Stimulated activated CD4-positive, alpha-beta T cell treated with anti-CD3 and anti-CD28 coated beads, Interleukin-2, amount 100 ng/mL, for 4 hours (primary cell): ENCODE results near the gene COL11A1.
"Not testable (repeated sequence)": the region's sequence is repeated elsewhere in the genome, so short reads cannot be mapped to it uniquely, and the experiment has no call there.

Experiments
- DNase-seq: peaks from one replicate; pipeline ENCODE4 v3.0.0-alpha.2; 2020; ENCODE audit warnings: low read depth

The COL11A1 gene

GRCh38 chr1:103108376-103109150 is at the start of gene COL11A1:
Gene COL11A1 (minus strand): TSS chr1:103108522. CDS start chr1:103108178, 344 bp downstream.
- DNase-seq = no peak

DNA sequence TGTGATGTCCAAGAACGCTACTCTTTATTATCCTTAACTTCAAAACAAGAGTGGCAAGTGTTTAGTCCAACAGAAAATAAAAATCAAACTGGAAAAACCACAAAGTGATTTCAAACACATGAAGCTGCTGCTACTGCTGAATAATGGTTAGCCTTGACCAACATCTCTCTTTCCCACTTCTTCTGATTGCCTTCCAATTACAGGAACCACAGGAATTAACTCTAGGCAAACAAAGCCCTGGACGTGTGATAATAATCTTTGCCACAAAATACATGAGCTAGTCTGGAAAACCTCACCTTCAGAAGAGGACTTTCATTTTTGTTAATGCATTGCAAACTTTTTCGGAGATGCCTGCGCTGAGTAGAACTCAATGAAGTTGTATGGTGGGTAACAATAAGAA is 48.6 kb upstream of the COL11A1 start:
- no peak for DNase-seq

GRCh38 chr1:103146166-103146565 is 37.8 kb upstream of the COL11A1 start:
- DNase-seq = no peak

GRCh38 chr1:103145449-103145848 is 37.1 kb upstream of the COL11A1 start:
- DNase-seq = no peak

DNA sequence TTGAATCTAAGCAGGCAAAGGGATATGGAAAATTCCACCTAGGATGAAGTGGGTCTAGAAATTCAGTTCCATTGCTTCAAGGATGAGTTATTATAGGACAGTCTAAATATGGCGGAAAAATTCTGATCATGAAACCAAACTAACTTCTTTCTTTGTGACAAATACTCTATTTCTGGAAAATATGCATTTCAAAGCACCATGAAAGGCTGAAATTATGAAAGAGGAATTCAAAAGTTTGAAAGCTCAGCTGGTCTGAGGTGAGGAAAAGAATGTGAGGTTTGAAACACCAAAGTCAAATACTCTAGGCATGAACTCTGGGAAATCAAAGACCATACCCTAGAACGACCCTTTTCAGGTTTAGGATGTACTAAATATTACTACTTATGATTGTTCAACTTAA is 36.4 kb upstream of the COL11A1 start:
- DNase-seq = no peak

DNA sequence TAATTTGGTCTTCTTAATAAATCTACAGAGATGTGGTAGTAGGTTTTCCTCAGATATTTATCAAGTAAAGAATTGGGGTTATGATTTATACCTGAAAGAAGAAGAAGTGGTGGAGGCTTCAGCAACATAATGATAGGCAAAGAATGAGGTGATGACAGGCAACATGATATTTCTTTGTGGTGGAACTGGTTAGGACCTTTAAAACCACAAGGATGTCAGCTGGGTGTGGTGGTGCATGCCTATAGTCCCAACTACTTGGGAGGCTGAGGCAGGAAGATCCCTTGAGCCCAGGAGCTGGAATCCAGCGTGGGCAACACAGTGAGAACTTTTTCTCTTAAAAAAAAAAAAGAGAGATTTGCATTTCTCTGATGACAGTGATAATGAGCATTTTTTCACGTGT is 34.1 kb upstream of the COL11A1 start:
- DNase-seq = no peak

- DNase-seq = no peak
Observed at GRCh38 chr1:103129796-103130195, 21.5 kb upstream of the COL11A1 start.

- DNase-seq = no peak
Observed at GRCh38 chr1:103129255-103129654, 20.9 kb upstream of the COL11A1 start.

DNA sequence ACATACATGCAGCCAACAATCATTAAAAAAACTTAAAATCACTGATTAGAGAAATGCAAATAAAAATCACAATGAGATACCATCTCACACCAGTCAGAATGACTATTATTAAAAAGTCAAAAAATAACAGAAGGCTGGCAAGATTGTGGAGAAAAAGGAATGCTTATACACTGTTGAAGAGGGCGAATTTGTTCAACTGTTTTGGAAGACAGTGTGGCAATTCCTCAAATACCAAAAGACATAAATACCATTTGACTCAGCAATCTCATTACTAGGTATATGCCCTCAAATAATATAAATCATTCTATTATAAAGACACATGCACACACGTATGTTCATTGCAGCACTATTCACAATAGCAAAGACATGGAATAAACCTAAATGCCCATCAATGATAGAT is 19.9 kb upstream of the COL11A1 start:
- DNase-seq = not testable (repeated sequence)

DNA sequence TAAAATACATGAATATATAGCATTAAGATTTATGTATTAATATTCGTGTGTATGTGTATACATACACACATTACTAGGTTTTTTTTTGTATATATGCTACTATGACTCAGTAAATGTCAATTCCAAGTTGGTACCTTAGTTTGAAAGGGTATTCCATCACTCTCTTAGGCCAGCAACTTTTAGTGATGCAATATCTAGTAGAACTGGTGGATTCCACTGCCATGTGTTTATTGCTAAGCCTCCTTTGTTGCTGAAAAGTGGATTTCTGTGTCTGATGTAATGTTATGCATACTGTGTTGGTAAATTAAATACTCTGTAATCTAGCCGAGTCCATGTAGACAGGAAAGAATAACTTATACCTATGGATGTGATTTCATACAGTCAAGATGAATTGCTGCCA is 16.9 kb upstream of the COL11A1 start:
- no peak for DNase-seq

DNA sequence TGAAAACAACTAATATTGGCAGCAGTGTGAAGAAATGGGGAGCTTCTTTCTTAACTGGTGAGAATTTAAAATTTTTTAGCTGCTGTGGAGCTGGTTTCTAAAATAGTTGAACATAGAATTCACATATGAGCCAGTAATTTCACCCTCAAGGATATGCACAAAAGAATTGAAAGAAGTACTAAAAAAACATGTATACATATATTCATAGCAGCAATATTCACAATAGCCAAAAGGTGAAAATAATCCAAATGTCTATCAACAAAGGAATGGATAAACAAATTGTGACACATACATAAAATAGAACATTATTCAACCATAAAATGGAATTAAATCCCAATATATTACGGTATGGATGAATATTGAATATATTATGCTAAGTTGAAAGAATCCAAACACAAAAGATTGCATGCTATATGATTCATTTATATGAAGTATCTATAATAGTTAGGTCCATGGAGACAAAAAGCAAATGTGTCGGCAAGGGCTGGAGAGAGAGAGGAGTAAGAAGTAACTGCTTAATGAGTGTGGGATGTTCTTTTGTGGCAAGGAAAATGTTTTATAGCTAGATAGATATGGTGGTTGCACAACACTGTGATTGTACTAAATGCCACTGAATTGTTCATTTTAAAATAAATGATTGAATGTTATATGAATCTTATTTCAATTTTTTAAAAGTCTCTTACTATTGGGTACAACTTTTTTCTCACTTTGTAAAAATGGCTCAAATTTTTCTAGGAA is 14.8 kb upstream of the COL11A1 start:
- no peak for DNase-seq

GRCh38 chr1:103120981-103121380 is 12.7 kb upstream of the COL11A1 start:
- DNase-seq = no peak

DNA sequence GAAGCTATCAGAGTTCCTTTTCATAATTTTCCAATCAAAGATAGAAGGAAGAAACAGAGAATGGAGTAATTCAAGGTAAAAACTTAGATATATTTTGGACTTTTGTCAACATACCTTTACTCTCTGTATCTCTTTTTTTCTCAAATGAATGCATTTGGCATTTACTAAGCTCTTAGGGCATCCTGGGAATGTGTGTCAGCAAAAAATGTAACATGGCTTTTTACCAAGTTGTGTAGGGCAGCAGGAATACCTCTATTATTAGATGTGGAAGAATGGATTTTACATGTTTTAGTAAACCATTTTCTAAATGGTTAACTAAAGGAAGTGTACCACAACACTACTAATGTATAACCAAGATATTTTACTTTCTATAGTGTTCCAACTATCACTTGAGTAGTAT is 4.2 kb upstream of the COL11A1 start:
- DNase-seq = no peak

DNA sequence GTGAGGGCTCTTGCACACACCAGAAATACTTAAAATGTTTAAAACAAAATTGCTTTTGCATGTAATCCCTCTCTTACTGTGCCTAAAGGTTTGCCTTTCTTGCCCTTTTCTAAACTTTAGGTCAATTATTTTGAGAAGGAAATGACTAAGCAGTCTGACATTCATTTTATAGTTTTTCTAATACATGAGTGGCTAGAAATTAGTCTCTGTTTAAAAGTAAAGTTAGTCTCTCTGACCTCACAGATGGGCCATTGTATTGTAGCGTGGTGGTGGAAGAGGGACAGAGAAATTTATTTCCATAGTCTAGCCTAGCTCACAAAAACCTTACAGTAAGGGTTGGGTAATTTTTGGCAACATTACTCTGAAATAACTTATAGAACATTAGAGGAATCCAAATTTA is 3.6 kb upstream of the COL11A1 start:
- no peak for DNase-seq

DNA sequence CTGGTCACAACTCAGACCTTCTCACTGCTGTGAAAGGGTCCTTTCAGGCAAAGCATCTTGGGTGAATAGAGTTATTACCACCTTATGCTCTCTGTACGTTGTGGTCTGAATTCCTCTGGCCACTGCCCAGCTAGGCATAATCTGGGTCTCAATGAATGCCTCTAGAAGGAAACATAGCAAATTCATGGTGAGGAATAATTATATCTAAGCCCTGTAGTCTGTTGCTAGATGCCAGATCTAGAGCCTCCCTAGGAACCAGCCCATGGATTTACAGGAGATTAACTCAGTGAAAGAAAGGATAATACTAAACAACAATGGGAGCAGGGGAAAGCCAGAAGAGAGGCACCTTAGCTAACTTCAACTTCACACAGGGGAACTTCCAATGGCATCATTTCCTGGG is 2.4 kb upstream of the COL11A1 start:
- no peak for DNase-seq

- no peak for DNase-seq
Observed at GRCh38 chr1:103109311-103109920, 1.1 kb upstream of the COL11A1 start.

DNA sequence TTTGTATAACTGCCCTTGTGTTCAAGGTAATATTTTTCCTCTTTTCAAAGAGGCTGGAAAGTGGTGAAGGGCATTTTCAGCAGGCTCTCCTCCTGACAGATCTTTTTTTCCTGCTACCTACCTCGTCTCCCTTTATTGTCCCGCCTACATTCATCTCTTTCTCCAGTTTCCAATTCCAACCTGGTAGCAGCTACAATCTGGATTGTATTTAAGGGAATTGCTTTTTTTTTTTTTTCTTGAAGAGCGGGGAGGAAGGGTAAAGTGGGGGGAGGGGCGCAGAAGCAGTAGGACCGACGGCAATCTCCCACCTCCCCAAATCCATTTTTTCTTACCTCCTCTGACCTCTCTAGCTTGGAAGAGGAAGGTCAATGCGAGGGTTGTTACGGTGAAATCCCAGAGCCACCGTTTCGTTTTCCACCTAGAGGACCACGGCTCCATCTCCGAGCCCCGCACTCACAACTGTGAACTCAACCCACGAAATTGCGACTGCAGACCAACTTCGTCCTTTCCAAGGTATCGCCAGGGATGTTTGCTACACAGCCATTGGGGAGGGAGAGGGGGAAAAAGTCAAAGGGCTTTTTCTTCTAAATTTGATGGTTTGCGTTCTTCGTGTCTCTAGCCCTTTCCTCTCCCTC is 464 bp downstream of the COL11A1 start:
- no peak for DNase-seq

DNA sequence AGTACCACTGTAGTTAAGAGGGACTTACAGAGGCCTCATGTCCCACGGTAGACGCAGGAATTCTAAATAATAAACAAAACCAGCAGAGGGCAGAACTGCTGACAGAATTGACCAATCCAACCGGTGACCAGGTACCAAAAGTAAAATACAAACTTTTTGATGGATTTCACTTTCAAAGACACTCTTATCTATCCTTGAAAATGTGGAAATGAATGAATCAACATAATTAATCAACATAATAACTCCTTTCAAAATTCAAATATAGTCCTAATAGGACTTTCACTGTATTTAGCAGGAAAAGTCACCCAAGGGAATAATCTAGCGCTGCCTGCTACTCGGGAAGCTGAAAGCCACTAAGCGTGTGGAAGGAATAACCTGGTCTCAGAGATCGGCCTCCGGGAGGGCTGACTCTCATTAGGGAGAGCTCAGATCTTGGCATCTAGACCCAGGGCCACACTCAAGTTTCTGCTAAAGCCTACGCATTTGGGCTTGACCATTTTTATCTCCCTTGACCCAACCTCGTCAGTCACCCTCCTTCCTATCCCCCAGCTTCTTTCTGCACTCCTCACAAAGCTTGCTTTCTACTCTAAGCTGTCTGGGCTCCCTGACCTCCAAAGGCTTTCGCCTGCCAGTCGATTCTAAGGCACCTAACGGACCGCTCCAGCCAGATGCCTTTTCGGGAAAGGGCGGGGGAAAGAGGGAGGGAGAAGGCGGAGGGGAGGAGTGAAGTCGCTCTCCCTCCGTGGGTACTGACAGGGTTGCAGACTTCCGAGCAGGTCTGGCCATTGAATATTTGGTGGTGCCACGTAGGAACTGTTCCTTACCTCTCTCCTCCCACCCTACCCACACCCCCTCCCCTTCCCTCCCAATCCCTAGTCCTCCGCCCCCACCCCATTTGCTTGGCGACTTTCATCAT is 1.6 kb downstream of the COL11A1 start:
- DNase-seq = no peak

GRCh38 chr1:103101399-103101798 is 6.9 kb downstream of the COL11A1 start:
- no peak for DNase-seq

- no peak for DNase-seq
Observed at GRCh38 chr1:103089221-103089620, 19.1 kb downstream of the COL11A1 start.

GRCh38 chr1:103087256-103087655 is 21.1 kb downstream of the COL11A1 start:
- no peak for DNase-seq

- DNase-seq = no peak
Observed at GRCh38 chr1:103084181-103084580, 24.1 kb downstream of the COL11A1 start.
